ENCODE results near the gene RPS29.
A peak's percentile ranks its signal among the peaks of the same experiment; 100 is the strongest.

Gene RPS29

GRCh38 chr14:49585803-49586672 lies at the start of gene RPS29:
Gene RPS29 (minus strand): TSS chr14:49586380. CDS start chr14:49586346, 34 bp downstream.
- Histone ChIP-seq H3K4me3 (peak within 1 kb of the TSS; percentile 69 to 98 (median 84)), H3K27ac (peak within 1 kb of the TSS; percentile 86 to 98 (median 93))

GRCh38 chr14:49634547-49635334 lies 48.6 kb upstream of the RPS29 start, which contains the start of gene DNAAF2:
Gene DNAAF2 (minus strand): TSS chr14:49635244. CDS start chr14:49635149, 95 bp downstream.
- H3K4me3 ChIP-seq = peak within 1 kb of the TSS; percentile 78 to 98 (median 82)
- peak within 1 kb of the TSS; percentile 80 to 98 (median 92) for H3K27ac ChIP-seq

GRCh38 chr14:49633640-49634546 lies 47.7 kb upstream of the RPS29 start:
- H3K27ac ChIP-seq = peak overlapping the region; percentile 80 to 98 (median 92)
- peak overlapping the region; percentile 78 to 98 (median 82) for H3K4me3 ChIP-seq

GRCh38 chr14:49623941-49624839 lies 38.0 kb upstream of the RPS29 start:
- peak overlapping the region in 5 of 21 experiments; percentile 17 to 97 (median 26) for H3K27ac ChIP-seq
- H3K4me3 ChIP-seq = no peak overlapping the region

- H3K4me3 ChIP-seq = no peak overlapping the region
- H3K27ac ChIP-seq = peak overlapping the region in 1 of 21 experiments; percentile 97
These were observed 37.2 kb upstream of the RPS29 start for GRCh38 chr14:49623387-49623786.

GRCh38 chr14:49622022-49622607 lies 35.9 kb upstream of the RPS29 start:
- Histone ChIP-seq H3K4me3 (peak overlapping the region; percentile 59 to 85 (median 79)), H3K27ac (peak overlapping the region in 8 of 21 experiments; percentile 92 to 97 (median 96))

- Histone ChIP-seq H3K27ac (peak overlapping the region; percentile 58 to 98 (median 94)), H3K4me3 (peak overlapping the region; percentile 59 to 85 (median 79))
These were observed 35.1 kb upstream of the RPS29 start for GRCh38 chr14:49621114-49621881.

GRCh38 chr14:49620182-49621113 lies 34.3 kb upstream of the RPS29 start, which contains the start of the genes MGAT2 and RPL36AL:
Gene MGAT2 (plus strand): TSS chr14:49620799. CDS start chr14:49621269, 470 bp downstream.
Gene RPL36AL (minus strand): TSS chr14:49620626. CDS start chr14:49619104, 1,522 bp downstream.
- Histone ChIP-seq H3K4me3 (peak within 1 kb of the TSS; percentile 59 to 85 (median 79)), H3K27ac (peak within 1 kb of the TSS; percentile 58 to 98 (median 94))

- H3K27ac ChIP-seq = peak overlapping the region; percentile 34 to 98 (median 94)
These were observed 33.5 kb upstream of the RPS29 start for GRCh38 chr14:49619730-49620129.

GRCh38 chr14:49619273-49619672 lies 33.1 kb upstream of the RPS29 start:
- Histone ChIP-seq H3K27ac (peak overlapping the region in 14 of 21 experiments; percentile 88 to 98 (median 96)), H3K4me3 (peak overlapping the region; percentile 59 to 85 (median 79))

More at GRCh38 chr14:49619730-49620129, 33.5 kb upstream of the RPS29 start:
- H3K4me3 ChIP-seq = peak overlapping the region; percentile 59 to 85 (median 79)

GRCh38 chr14:49617852-49618519 lies 31.8 kb upstream of the RPS29 start:
- no peak overlapping the region for H3K4me3 ChIP-seq

GRCh38 chr14:49615776-49616175 lies 29.6 kb upstream of the RPS29 start:
- Histone ChIP-seq H3K27ac (no peak overlapping the region), H3K4me3 (no peak overlapping the region)

More at GRCh38 chr14:49617852-49618519, 31.8 kb upstream of the RPS29 start:
- H3K27ac ChIP-seq = no peak overlapping the region

- no peak overlapping the region for H3K4me3 ChIP-seq
- H3K27ac ChIP-seq = no peak overlapping the region
These were observed 28.0 kb upstream of the RPS29 start for GRCh38 chr14:49614196-49614595.

- no peak overlapping the region for H3K4me3 ChIP-seq
- H3K27ac ChIP-seq = no peak overlapping the region
These were observed 26.5 kb upstream of the RPS29 start for GRCh38 chr14:49612671-49613070.

GRCh38 chr14:49612251-49612650 lies 26.1 kb upstream of the RPS29 start:
- no peak overlapping the region for H3K4me3 ChIP-seq
- no peak overlapping the region for H3K27ac ChIP-seq
